Hepatocyte (in vitro differentiated cells): ENCODE measurements around the gene AQP10. TPM values are rescaled to one million over a fixed set of nuclear protein-coding genes. Genes with fewer than 3 reads are reported as not detected.
"Not testable (repeated sequence)": the region's sequence is repeated elsewhere in the genome, so short reads cannot be mapped to it uniquely, and the experiment has no call there.

Experiments
- DNase-seq: peaks from one replicate; pipeline ENCODE4 v3.0.0-alpha.2; 2016; ENCODE audit warnings: low spot score
- H2AFZ ChIP-seq: fragments of 200-600 bp; sonication (generic); 2 replicates; pipeline ENCODE4 v1.6.0; 2016; ENCODE audit warnings: antibody characterized with exemption, mild to moderate bottlenecking
- H3K27ac ChIP-seq: fragments of 200-600 bp; sonication (generic); 2 replicates; pipeline ENCODE4 v1.5.1; 2016; ENCODE audit warnings: mild to moderate bottlenecking
- H3K27me3 ChIP-seq: fragments of 200-600 bp; sonication (generic); 2 replicates; pipeline ENCODE4 v1.6.1; 2016
- H3K36me3 ChIP-seq: fragments of 200-600 bp; sonication (generic); replicated peaks from 2 replicates; pipeline ENCODE4 v1.5.1; 2016; ENCODE audit warnings: low read depth; ENCODE audit not compliant: insufficient read depth
- H3K4me1 ChIP-seq: fragments of 200-600 bp; sonication (generic); 2 replicates; pipeline ENCODE4 v1.5.1; 2016; ENCODE audit warnings: mild to moderate bottlenecking, moderate library complexity; ENCODE audit not compliant: insufficient read depth
- H3K4me2 ChIP-seq: fragments of 200-600 bp; sonication (generic); 2 replicates; pipeline ENCODE4 v1.6.0; 2016
- H3K4me3 ChIP-seq: fragments of 200-600 bp; sonication (generic); 2 replicates; pipeline ENCODE4 v1.5.1; 2016; ENCODE audit warnings: mild to moderate bottlenecking
- H3K79me2 ChIP-seq: fragments of 200-600 bp; sonication (generic); 2 replicates; pipeline ENCODE4 v1.6.0; 2017; ENCODE audit warnings: mild to moderate bottlenecking
- H3K9me2 ChIP-seq: fragments of 200-600 bp; sonication (generic); replicated peaks from 2 replicates; pipeline ENCODE4 v1.6.0; 2017; ENCODE audit warnings: mild to moderate bottlenecking; ENCODE audit not compliant: insufficient read depth
- H3K9me3 ChIP-seq: fragments of 200-600 bp; sonication (generic); 2 replicates; pipeline ENCODE4 v1.5.1; 2016; ENCODE audit warnings: low read depth, mild to moderate bottlenecking
- H4K20me1 ChIP-seq: fragments of 200-600 bp; sonication (generic); 2 replicates; pipeline ENCODE4 v1.6.0; 2016; ENCODE audit warnings: mild to moderate bottlenecking; ENCODE audit not compliant: insufficient read depth, poor library complexity, severe bottlenecking
- CTCF ChIP-seq: fragments of 200-600 bp; sonication (generic); IDR thresholded peaks from 2 replicates; pipeline ENCODE4 v1.5.1; 2016; ENCODE audit warnings: antibody characterized with exemption, mild to moderate bottlenecking; ENCODE audit not compliant: poor library complexity
- EZH2 ChIP-seq: fragments of 200-600 bp; sonication (generic); IDR thresholded peaks from 2 replicates; pipeline ENCODE4 v1.6.1; 2016; ENCODE audit warnings: antibody characterized with exemption, mild to moderate bottlenecking, borderline replicate concordance
- EZH2phosphoT487 ChIP-seq: fragments of 200-600 bp; sonication (generic); IDR thresholded peaks from one replicate; pipeline ENCODE4 v1.6.1; 2018; ENCODE audit warnings: antibody characterized with exemption, mild to moderate bottlenecking, low read depth, moderate library complexity; ENCODE audit not compliant: unreplicated experiment, severe bottlenecking
- WGBS: methylation state at CpG from one replicate; pipeline ENCODE4 v1.1.6; 2016; ENCODE audit warnings: low lambda C conversion rate; ENCODE audit errors: missing lambda C conversion rate; 5-methylcytosine and 5-hydroxymethylcytosine counted together
- polyA plus RNA-seq: library from polyadenylated mRNA; unstranded; fragments of >200 nt; fragmentation: Nextera tagmentation; extraction: Ambion mirVana; gene quantifications from 2 replicates; pipeline ENCODE4 v1.2.1, GENCODE V29; 2016
- total RNA-seq: library from RNA; depleted of rRNA; stranded (reverse); fragments of >200 nt; gene quantifications from 2 replicates; pipeline ENCODE4 v1.2.3, GENCODE V29; 2014

AQP10 gene
- total and polyA plus RNA-seq, 2 experiments from 2014 or later = 2.0 to 3.0 TPM

- no peaks in the 10 kb centered on the region for H3K36me3 ChIP-seq
- no peak overlapping the region for H3K4me2 ChIP-seq
- peaks cover 3% of the 10 kb centered on the region for H3K9me2 ChIP-seq
- DNase-seq = no peak
- H2AFZ ChIP-seq = no peak overlapping the region
- H3K9me3 ChIP-seq = no peaks in the 10 kb centered on the region
- WGBS = 94% methylated on average over 4 of the region's 4 CpGs
- no peaks in the 10 kb centered on the region for H3K27me3 ChIP-seq
- no peaks in the 10 kb centered on the region for H4K20me1 ChIP-seq
- H3K27ac ChIP-seq = no peak overlapping the region
- H3K79me2 ChIP-seq = no peaks in the 10 kb centered on the region
- H3K4me3 ChIP-seq = no peak overlapping the region
- H3K4me1 ChIP-seq = peaks cover 3% of the 10 kb centered on the region
- TF ChIP-seq EZH2 = no peak
- no peak for TF ChIP-seq CTCF
- no peak for TF ChIP-seq EZH2phosphoT487
Measured at GRCh38 chr1:154318386-154318785, 2.5 kb upstream of the AQP10 start.

- not testable (repeated sequence) for H3K4me2 ChIP-seq, H3K9me3 ChIP-seq, H2AFZ ChIP-seq, H3K4me1 ChIP-seq, DNase-seq, H3K27me3 ChIP-seq, H3K9me2 ChIP-seq, H4K20me1 ChIP-seq, H3K36me3 ChIP-seq, H3K4me3 ChIP-seq, H3K79me2 ChIP-seq
- peak overlapping the region; percentile 77 for H3K27ac ChIP-seq
Measured at GRCh38 chr1:154321609-154321934, 679 bp downstream of the AQP10 start.

GRCh38 chr1:154323493-154323892 is 2.6 kb downstream of the AQP10 start:
- no peak overlapping the region for H3K4me2 ChIP-seq
- H2AFZ ChIP-seq = no peak overlapping the region
- no peaks in the 10 kb centered on the region for H4K20me1 ChIP-seq
- peaks cover 21% of the 10 kb centered on the region for H3K4me1 ChIP-seq
- DNase-seq = no peak
- H3K9me3 ChIP-seq = no peaks in the 10 kb centered on the region
- no peaks in the 10 kb centered on the region for H3K27me3 ChIP-seq
- no peaks in the 10 kb centered on the region for H3K36me3 ChIP-seq
- WGBS = 91% methylated on average over 7 of the region's 7 CpGs
- H3K79me2 ChIP-seq = peaks cover 9% of the 10 kb centered on the region
- H3K27ac ChIP-seq = no peak overlapping the region
- no peaks in the 10 kb centered on the region for H3K9me2 ChIP-seq
- TF ChIP-seq EZH2phosphoT487 (no peak), CTCF (no peak), EZH2 (no peak)
- H3K4me3 ChIP-seq = no peak overlapping the region

- Histone ChIP-seq H3K9me2 (no peaks in the 10 kb centered on the region), H3K36me3 (no peaks in the 10 kb centered on the region), H3K27ac (no peak overlapping the region), H2AFZ (peak overlapping the region; percentile 44), H3K4me2 (peak overlapping the region; percentile 86), H3K27me3 (no peaks in the 10 kb centered on the region), H3K4me1 (peaks cover 21% of the 10 kb centered on the region), H3K9me3 (no peaks in the 10 kb centered on the region), H4K20me1 (no peaks in the 10 kb centered on the region), H3K4me3 (no peak overlapping the region), H3K79me2 (peaks cover 9% of the 10 kb centered on the region)
- DNase-seq = no peak
- 73% methylated on average over 2 of the region's 2 CpGs for WGBS
- no peak for TF ChIP-seq EZH2
- TF ChIP-seq CTCF = no peak
- TF ChIP-seq EZH2phosphoT487 = no peak
Measured at GRCh38 chr1:154324241-154324640, 3.3 kb downstream of the AQP10 start.
